HG02642 (cell line): ENCODE data around the gene FBLN7.

Experiments
- ATAC-seq: cut with Tn5 transposase; IDR thresholded peaks from one replicate; pipeline ENCODE4 v1.9.1; 2021; ENCODE audit warnings: mild to moderate bottlenecking; ENCODE audit not compliant: unreplicated experiment, poor library complexity

FBLN7 gene

GRCh38 chr2:112140205-112140802 is 2.1 kb downstream of the FBLN7 start:
- ATAC-seq = no peak

DNA sequence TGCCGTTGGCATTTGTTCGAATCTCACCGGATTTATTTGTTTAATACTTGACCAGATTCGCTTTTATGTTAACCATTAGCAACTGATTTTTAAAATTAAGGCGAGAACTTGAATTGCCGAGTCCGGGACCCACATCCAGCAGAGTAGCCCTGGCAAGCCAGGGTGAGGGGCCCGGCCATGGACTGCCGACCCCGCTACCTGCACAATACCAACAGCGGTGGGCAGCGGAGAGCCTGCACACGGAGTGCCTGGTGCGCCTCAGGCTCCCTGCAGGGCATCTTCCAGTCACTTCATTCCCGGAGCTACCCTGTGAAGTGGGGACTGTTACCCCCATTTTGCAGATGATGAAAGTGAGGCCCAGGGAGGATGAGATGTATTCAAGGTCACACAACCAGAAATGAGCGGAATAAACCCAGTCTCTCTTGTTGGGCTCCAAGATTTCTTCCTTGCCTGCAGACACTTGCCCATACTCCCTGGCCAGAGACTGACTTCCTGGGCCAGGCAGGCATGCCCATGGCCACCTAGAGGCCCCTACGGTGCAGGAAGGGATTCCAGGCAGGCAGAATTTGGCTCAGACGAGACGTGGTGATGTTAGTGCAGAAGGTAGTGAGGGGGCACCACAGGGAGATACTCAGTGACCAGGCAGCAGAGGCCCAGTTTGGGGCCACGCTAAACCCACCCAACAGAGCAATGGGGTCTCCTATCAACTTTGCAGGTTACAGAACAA is 2.9 kb downstream of the FBLN7 start:
- ATAC-seq = no peak

GRCh38 chr2:112141626-112142007 is 3.4 kb downstream of the FBLN7 start:
- ATAC-seq = no peak

GRCh38 chr2:112142525-112143078 is 4.4 kb downstream of the FBLN7 start:
- no peak for ATAC-seq

DNA sequence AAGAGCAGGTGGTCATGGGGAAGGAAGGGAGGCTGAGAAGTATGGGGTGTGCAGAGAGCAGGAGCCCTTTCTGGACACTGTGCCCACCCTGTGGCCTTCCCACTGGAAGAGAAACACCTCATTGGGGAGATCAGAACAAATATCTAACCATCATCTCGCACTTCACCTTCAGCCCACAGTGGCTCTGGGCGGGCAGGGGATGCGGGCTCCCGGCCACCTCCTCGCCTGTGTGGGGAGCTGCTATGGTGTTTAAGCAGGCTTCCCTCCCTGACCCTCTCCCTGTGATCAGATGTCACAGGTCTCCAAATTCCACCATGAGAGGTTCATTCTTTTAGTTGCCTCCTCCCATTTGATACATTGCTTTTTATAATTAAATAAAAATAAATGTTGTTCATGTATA is 5.0 kb downstream of the FBLN7 start:
- no peak for ATAC-seq

- no peak for ATAC-seq
These were observed 6.8 kb downstream of the FBLN7 start for GRCh38 chr2:112144966-112145365.

DNA sequence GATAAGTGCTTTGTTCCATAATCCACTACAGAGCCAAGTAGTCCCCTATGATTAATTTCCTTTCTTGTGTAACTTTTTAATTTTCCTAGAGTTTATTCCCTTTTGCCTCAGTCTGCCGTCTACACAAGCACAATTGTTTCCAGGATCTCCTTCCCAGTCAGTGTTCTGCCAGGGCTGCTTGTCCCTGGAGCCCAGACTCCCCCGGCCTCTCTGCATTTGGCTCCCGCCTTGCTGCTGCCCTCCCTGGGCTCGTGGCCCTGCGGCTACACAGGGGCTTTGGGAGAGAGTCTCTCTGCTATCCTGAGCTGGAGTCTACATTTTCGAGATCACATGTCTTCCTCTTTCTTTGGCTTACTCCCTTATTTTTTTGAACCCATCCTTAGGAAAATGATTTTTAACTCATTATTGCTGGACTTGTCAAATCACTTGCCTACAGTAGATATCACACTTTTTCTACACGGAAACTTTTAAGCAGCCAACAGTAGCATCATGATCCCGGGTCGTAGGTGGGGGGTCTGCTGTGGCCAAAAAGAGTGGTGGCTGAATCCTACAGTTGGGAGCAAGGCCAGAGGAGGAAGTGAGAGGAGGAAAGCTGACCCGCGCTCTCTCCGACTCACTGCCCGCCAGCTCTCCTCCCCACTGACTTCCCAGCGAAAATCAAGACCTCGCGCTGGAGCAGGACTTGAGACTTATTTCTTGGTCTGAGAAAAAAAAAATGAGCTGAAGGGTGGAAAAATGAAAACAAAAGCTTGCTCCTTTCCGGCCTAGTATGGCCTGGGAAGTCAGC is 9.4 kb downstream of the FBLN7 start:
- no peak for ATAC-seq

DNA sequence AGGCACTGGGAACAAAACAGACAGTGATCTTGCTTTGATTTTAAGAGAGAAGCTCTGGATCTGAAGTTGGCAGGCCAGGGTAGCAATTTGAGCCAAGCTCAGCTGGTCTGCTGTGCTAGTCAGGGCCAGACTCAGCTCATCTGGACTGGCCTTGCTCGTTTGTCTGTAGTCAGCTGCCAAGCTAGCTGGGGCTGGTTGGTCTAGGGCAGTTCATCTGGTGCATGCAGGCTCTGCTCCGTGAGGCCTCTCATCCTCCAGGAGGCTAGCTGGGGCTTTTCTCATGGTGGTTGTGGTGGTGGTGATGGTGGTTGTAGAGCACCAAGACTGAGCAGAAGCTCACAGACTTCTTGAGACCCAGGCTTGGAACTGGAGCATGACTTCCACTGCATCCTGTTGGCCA is 10.3 kb downstream of the FBLN7 start:
- ATAC-seq = no peak

DNA sequence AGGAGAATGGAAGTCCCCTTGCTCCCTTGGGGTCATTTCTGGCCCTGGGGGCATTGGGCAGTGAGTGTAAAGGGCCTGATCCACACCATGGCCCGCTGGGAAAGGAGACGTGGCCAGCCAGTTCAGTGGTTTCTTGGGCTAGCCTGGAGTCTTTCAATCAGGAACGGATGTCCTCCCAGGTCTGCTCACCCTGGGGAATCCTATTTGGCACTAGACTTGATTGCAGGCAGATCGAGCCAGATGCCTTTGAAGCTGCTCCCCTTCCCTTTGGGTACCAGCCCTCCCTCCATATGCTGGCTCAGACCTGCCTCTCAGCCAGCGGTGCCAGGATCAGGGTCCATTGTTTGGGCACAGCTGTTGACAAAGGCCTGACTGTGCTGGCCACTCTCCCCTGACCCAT is 11.0 kb downstream of the FBLN7 start:
- ATAC-seq = no peak

GRCh38 chr2:112149866-112150435 is 11.8 kb downstream of the FBLN7 start:
- no peak for ATAC-seq

GRCh38 chr2:112150447-112150846 is 12.3 kb downstream of the FBLN7 start:
- ATAC-seq = no peak

GRCh38 chr2:112150851-112151250 is 12.7 kb downstream of the FBLN7 start:
- no peak for ATAC-seq

DNA sequence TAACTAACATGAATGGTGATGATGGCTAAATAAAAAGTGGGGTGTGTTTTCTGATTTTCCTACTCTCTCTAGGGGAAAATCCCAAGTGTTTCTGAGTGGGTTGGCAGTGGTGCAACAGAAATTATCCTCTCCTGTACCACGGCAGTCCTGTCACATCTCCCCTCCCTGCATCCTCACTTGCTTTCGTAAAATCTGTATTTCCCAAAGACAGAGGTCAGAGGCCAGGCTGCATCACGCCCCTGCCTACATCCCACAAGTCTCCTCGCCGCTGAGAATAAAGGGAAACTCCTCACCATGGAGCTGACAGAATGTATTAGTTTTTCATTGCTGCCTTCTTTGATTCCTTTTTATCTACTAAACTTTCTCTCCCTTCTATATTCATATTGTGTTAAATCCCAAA is 13.1 kb downstream of the FBLN7 start:
- ATAC-seq = no peak

DNA sequence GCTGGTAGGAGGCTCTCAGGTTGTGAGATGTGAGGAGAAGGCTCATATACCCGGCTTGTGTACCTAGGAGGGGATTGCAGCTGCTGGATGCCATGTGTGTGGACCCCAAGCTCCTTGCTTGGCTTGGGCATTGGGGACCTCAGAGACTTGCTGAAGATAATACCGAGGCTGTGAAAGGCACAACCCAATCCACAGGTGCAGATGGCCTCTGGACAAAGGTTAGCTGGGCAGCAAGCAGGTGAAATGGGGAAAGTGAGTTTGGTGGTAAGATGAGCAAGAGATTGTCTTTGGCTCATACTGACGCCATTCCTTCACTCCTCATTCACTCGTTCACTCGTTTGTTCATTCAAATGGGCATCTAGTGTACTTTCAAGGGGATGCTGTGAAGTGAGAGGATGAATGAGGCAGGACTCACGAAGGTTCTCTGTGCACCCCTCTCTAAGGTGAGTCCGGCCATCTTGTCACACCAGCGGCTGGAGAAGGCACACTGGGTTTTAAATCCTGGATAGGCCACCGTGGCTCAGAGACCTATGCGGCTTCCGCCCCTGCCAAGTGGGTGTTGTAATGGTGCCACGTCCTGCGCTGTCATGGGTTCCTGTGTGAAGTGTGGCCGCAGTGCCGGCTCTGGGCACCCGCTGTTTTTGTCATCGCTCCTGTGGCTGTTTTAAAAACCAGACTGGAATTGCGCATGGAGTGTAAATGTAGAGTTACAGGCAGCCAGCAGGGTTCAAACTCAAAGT is 13.7 kb downstream of the FBLN7 start:
- no peak for ATAC-seq

DNA sequence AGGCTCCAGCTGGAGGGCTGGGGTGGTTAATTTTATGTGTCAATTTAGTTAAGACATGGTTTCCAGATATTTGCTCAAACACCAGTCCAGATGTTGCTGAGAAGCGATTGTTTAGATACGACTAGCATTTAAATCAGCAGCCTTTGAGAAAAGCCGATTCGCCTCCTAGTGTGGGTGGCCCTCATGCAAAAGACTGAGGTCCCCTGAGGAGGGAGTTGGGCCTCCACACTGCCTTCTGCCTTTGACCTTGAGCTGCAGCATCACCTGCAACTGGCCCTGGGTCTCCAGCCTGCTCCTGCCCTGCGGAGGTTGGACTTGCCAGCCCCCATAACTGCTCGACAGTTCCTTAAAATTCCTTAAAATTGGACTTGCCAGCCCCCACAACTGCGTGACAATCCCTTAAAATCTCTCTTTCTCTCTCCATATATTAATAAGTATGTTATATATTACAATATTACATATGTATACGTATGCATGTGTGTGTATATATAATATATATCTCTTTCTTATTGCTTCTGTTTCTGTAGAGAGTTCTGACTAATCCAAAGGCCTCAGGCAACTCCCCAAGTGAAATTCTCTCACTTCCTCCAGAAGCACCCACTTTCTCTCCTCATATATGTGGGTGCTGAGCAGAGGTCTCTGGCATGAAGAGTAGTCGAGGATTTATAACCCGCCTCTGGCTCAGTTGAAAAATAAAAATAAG is 14.4 kb downstream of the FBLN7 start:
- no peak for ATAC-seq

- ATAC-seq = no peak
These were observed 14.9 kb downstream of the FBLN7 start for GRCh38 chr2:112153179-112153490.

- ATAC-seq = no peak
These were observed 15.3 kb downstream of the FBLN7 start for GRCh38 chr2:112153501-112153900.

- no peak for ATAC-seq
These were observed 16.3 kb downstream of the FBLN7 start for GRCh38 chr2:112154246-112155117.
